CD4-positive, alpha-beta T cell treated with Interleukin-4 for 1 hour (primary cell): ENCODE measurements around the gene CD48.
A peak's percentile ranks its signal among the peaks of the same experiment; 100 is the strongest.
"Not testable (repeated sequence)": the region's sequence is repeated elsewhere in the genome, so short reads cannot be mapped to it uniquely, and the experiment has no call there.

Source experiments
- DNase-seq, 2 donors: peaks; one replicate each; pipeline ENCODE4 v3.0.0-alpha.2; 2020 to 2022

Gene CD48

GRCh38 chr1:160741612-160742348 is 30.2 kb upstream of the CD48 start:
- DNase-seq: no peak

GRCh38 chr1:160741092-160741501 is 29.5 kb upstream of the CD48 start:
- DNase-seq: peak in 1 of 2 donors; percentile 31

DNA sequence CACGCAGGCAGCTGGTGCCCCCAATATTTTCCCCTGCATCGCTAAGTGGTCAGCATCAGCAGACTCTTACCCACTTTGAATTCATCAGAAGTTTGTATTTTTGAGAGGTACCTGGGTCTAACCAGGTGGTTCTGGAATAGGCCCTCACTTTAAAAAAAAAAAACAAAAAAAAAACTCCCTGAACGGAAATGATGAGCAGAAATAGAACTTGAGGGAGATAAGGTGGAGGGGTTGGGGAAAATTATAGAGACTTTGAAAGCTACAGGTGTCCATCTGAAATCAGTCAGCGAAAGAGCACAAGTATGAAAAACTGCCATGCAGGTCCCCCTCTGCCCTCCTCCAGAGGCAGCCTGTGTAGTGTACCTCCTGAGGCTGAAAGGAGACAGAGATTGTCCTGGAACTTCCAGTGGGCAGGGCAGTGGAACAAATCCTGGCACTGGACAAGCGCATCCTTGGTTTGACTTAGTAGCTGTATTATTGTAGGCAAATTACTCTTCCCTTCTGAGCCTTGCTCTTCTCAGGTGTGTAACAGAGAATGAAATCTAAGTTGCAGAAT is 28.6 kb upstream of the CD48 start:
- no peak for DNase-seq

DNA sequence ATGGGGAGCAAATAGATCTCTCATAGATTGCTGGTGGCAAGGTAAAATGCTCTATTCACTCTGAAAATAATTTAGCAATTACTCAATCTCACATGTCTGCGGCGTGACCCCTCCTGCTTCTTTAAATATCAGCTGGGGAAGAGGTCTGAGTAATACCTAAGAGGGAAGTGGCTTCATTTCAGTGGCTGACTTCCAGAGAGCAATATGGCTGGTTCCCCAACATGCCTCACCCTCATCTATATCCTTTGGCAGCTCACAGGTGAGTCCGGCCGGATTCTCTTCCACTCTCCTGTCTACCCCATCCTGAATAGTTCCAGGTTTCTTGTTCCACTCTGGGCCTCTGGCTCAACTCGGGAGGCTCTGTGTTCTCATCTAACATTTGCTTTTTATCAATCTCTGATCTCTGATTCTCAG is 27.5 kb upstream of the CD48 start, which contains the start of gene SLAMF7:
Gene SLAMF7, plus strand, starts transcription at position 150 of the 414 bp plus-strand sequence. Its CDS starts 55 bp downstream, at position 205.
- DNase-seq: peak; percentile 59 to 60

DNA sequence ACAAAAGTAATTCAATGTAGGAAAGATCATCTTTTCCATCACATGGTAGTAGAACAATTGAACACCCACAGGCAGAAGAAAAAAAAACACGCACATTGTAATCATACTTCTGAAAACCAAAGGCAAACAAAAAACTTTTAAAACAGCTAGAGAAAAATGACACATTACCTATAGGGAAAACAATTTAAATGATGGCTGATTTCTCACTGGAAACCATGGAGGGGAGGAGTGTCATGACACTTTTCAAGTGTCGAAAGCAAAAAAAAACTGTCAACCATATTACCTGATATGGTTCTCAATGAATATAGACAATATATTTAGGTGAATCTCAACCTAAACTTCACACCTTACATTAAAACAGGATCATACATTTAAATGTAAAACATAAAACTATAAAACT is 26.6 kb upstream of the CD48 start:
- DNase-seq: peak in 1 of 2 donors; percentile 33

DNA sequence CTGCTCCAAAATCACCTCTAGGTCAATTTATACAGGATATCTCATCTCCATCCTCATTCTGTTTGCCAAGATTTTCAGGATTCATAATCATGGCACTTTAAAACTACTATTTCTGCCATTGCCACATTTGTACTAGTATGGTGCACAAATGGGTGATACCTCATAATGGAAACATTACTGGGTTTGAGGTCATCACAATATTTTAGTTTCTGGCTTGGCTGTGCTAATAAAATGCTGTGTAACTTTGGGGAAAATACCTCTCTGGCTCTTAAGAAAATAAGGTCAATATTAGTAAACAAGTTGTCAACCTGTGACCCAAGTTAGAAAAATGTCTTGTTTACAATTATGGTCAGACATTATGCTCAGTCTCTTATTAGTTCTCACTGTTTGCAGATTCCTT is 22.7 kb upstream of the CD48 start:
- no peak for DNase-seq

DNA sequence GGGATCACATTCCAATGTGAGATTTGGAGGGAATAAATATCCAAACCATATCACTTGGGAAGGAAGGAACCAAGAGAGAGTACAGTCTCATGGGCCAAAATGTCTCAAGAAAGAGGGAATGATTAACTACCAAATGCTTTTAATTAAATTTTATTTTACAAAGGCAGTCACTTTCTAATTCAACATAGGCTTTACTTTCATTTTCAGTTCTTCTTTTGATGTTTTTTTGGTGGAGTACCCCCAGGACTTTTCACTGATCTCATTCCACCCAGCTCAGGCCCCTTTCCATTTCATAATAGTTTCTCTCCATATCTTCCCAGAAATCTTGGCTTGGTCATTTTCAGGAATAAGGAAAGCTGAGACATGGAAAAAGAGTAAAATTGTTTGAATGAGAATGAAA is 22.3 kb upstream of the CD48 start:
- peak in 1 of 2 donors; percentile 31 for DNase-seq

GRCh38 chr1:160731990-160732389 is 20.4 kb upstream of the CD48 start:
- no peak for DNase-seq

DNA sequence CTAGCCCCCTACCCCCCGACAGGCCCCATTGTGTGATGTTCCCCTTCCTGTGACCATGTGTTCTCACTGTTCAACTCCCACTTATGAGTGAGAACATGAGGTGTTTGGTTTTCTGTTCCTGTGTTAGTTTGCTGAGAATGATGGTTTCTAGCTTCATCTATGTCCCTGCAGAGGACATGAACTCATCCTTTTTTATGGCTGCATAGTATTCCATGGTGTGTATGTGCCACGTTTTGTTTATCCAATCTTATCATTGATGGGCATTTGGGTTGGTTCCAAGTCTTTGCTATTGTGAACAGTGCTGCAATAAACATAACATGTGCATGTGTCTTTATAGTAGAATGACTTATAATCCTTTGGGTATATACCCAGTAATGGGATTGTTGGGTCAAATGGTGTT is 19.9 kb upstream of the CD48 start:
- DNase-seq: not testable (repeated sequence)

GRCh38 chr1:160727316-160727640 is 15.7 kb upstream of the CD48 start:
- no peak for DNase-seq

DNA sequence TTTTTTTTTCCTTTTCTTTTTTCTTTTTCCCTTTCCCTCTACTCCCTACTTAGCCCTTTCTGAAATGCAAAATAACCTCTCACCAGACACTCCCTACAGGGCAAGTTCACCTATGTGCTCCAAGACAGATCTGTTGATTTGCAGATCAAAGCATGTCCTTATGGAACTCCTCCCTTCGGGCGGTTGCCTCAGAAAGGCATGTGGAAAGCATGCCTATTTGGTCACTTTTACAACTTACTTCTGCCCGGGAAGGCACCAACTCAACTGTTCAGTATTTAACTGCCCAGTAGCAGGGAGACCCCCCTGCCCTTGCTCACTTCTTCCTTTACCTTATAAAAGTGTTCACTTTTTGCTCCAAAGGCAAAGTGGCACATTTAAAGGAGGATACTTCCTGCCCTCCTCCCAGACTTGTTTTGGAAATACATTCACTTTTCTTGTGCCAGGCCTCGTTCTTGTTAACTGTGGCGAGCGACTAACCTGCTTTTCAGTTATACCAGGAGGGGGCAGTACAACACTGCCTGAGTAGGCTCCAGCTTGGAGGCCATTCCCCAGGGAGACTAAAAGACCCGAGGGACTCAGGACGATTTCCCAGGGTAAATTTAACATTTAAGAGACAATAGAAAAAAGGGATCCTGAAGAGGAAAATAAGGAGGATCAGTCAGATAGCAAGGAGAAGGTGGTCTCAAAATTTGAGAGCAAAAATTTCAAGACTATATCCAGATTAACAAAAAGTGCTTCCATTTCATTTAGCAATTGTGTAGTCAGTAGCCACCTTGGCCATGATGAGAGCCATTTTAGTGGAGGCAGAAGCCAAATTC is 15.1 kb upstream of the CD48 start:
- peak; percentile 79 to 84 for DNase-seq

GRCh38 chr1:160726114-160726497 is 14.5 kb upstream of the CD48 start:
- no peak for DNase-seq

DNA sequence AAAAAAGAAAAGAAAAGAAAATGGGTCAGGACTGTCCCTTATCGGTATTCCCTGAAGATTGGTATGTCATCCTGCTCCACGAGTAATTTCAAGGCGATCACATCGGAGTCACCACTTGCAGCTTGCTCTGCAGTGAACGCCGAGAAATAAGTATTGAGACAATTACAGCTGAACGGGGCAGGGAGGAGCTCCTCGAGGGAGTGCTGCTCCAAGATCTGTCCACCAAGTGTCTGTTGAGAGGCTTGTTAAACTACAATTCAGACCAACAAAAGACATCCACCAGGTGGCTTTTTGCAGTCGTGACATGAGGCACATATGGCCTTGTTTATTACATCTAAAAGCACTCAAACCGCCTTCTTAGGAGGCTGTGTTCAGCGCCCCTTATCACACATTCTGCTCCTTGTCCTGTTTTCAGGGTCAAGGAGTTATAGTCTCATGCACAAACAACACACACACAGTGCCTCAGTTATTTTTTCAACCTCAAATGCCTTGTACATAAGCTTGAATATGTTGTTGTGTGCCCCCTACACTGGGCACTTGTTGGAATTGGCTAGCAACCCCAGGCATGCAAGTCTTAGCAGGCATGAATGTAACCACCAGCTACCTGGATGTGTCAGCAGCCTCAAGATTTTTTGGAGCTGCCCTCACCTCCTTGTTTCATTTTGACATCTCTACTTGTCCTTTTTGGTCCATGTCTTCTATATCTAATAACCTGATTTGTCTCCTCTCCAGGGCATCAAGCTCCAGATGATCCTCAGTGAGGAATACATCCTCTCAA is 13.0 kb upstream of the CD48 start:
- no peak for DNase-seq

DNA sequence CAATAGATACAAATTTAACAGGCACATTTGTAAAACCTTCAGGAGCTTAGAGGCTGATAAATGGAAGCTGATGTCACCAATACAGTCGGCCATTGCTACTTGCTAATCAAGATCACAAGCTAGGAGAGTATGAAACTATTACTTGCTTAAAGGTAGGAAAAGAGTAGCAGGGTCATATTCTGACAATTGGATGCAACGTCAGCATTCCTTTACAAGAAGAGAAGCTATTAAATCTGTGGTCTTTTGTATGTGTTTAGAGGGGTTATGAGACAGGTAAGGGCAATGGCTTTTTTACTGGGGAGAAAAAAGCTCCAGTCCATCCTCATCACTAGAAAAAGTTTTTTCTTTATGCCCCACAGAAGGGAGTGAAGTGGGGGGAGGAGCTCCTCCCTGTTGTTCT is 11.7 kb upstream of the CD48 start:
- DNase-seq: no peak

- DNase-seq: no peak
Measured at GRCh38 chr1:160722726-160723125, 11.1 kb upstream of the CD48 start.

GRCh38 chr1:160721473-160721872 is 9.9 kb upstream of the CD48 start:
- DNase-seq: no peak

DNA sequence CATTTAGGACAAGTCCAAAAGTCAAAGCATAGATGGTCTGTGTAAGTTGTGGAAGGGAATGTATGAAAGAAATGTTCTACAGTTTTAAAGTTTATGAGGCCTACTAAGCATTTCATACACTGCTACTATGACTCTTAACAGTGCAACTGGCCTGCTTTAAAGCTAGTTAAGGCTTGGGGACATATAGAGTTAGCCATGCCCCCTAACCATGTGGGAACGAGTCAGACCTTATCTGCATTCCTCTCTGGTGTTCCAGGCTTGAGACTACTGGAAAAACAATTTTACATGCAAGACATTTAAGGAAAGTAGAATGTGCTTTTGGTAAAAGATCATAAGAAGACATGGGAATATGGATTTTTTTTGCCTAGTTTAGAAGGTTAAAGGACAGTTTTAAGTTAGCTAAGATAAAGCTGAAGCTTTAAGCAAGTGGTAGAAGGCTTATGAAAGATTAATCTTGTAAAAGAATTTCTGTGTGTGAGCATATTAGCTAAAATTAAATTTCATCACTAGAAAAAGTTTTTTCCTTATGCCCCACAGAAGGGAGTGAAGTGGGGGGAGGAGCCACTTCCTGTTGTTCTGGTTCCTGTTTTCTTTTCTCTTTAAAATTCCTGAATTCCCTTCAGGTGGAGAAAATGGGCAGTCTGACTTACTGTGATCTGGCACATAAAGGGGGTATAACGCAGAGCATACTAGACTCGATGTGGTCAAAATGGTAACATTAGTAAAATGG is 8.9 kb upstream of the CD48 start:
- DNase-seq: no peak

- DNase-seq: no peak
Measured at GRCh38 chr1:160718210-160718609, 6.6 kb upstream of the CD48 start.

- DNase-seq: no peak
Measured at GRCh38 chr1:160717306-160717705, 5.7 kb upstream of the CD48 start.

GRCh38 chr1:160716013-160716412 is 4.4 kb upstream of the CD48 start:
- DNase-seq: no peak

DNA sequence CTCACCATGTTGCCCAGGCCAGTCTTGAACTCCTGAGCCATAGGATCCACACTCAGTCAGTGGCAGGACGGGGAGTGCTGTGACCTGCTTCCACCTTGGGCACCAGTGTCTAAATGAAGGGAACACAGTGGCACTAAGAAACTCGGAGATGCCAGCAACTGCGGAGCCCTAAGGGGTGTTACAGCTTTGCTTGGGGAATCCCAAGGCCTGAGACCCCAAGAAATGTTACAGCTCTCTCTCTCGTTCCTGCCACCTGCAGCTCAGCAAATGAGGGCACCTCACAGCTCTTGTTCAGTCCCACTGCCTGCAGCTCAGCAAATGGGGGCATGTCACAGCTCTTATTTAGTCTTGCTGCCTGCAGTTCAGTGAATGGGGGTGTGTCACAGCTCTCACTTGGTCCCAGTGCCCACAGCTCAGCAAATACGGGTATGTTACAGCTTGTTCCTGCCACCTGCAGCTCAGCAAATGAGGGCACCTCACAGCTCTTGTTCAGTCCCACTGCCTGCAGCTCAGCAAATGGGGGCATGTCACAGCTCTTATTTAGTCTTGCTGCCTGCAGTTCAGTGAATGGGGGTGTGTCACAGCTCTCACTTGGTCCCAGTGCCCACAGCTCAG is 2.5 kb upstream of the CD48 start:
- not testable (repeated sequence) for DNase-seq

DNA sequence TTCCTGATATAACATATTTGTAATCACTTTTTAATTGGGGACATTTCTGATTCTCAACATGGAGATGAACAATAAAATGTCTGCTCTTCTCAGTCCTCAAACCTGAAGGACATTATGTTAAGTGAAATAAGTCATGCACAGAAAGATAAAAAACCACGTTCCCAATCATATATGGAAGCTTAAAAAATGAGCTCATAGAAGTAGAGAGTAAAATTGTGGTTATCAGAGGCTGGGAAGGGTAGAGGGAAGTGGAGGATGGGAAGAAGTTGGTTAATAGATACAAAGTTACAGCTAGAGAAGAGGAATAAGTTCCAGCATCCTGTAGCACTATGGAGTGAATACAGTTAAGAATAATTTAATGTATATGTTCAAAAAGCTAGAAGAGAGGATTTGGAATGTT is 1.5 kb upstream of the CD48 start:
- no peak for DNase-seq
